Measurements from ENCODE around the gene DIPK1B.

DNA sequence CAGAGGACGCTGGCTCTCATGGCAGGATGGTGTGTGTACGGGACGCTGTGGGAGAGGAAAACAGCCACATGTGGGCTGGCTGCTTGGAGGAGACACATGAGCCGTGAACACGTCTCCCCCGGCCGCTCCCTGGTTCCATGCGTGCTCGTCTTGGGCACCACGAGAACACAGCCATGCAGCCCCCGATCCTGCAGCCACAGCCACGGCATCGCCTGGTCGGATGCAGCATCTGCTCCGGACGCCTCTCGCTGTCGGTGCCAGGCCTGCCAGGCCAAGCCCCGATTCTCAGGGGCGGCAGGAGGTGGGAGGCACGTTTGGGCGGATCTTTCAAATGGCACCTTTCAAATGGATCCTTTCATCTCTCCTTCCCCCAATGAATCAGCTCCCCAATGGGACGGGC is 27.1 kb downstream of the DIPK1B start:
- TF ChIP-seq POLR2AphosphoS5 (IDR thresholded peaks at IDR 0.05; ENCODE audit: low read depth, low read length), result no peak
- TF ChIP-seq TAF1 (IDR thresholded peaks at IDR 0.05; ENCODE audit: borderline replicate concordance, low read depth, low read length), result no peak
